ENCODE measurements around the gene ADD3. TPM values are rescaled to one million over a fixed set of nuclear protein-coding genes. Genes with fewer than 3 reads are reported as not detected.

The ADD3 gene
- total and polyA plus RNA-seq, 2 of the 13 experiments (the other 11 are each of a cell fraction or from before 2014, with no cell fraction given) = 44.7 to 57.5 TPM

DNA sequence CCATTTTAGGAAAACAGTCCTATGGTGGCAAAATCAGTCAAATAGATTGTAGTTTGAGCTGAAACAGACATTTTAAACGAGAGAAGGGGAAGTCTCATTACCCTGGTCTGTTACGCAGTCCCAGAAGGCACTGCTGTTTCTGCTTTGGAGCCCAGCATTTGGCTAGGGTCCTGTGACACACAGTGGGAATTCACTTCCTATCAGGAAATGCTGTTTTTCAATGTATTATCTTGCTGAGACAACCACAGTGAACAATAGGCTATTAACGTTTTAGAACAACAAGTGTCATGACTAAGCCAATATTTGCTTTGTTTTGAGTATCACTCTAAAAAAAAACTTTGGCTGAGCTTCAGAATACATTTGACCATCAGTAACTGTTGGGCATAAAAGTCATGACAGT is 74.1 kb downstream of the ADD3 start (continued):
- TF ChIP-seq, protein P1, sequence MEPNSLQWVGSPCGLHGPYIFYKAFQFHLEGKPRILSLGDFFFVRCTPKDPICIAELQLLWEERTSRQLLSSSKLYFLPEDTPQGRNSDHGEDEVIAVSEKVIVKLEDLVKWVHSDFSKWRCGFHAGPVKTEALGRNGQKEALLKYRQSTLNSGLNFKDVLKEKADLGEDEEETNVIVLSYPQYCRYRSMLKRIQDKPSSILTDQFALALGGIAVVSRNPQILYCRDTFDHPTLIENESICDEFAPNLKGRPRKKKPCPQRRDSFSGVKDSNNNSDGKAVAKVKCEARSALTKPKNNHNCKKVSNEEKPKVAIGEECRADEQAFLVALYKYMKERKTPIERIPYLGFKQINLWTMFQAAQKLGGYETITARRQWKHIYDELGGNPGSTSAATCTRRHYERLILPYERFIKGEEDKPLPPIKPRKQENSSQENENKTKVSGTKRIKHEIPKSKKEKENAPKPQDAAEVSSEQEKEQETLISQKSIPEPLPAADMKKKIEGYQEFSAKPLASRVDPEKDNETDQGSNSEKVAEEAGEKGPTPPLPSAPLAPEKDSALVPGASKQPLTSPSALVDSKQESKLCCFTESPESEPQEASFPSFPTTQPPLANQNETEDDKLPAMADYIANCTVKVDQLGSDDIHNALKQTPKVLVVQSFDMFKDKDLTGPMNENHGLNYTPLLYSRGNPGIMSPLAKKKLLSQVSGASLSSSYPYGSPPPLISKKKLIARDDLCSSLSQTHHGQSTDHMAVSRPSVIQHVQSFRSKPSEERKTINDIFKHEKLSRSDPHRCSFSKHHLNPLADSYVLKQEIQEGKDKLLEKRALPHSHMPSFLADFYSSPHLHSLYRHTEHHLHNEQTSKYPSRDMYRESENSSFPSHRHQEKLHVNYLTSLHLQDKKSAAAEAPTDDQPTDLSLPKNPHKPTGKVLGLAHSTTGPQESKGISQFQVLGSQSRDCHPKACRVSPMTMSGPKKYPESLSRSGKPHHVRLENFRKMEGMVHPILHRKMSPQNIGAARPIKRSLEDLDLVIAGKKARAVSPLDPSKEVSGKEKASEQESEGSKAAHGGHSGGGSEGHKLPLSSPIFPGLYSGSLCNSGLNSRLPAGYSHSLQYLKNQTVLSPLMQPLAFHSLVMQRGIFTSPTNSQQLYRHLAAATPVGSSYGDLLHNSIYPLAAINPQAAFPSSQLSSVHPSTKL (CRISPR knock-in tag; IDR thresholded peaks at IDR 0.05) = peak; percentile 61; the same call in 1 of the 2 replicates
- TF ChIP-seq BHLHE40 (IDR thresholded peaks at IDR 0.05; ENCODE audit: low read length) (no peak), SOX13 (IDR thresholded peaks at IDR 0.05) (peak; percentile 87), SOX13 (CRISPR knock-in tag; conservative IDR thresholded peaks at IDR 0.05 in 1 of 2, IDR thresholded peaks at IDR 0.05 in 1 of 2) (peak in 1 of 2 experiments; percentile 98; a peak in 2 of 4 replicates), NR2F6 (IDR thresholded peaks at IDR 0.05) (0 out of 2 replicates have a peak, but pooled peaks have one; percentile 12), NR2F6 (CRISPR knock-in tag; IDR thresholded peaks at IDR 0.05) (no peak), SOX5 (CRISPR knock-in tag; IDR thresholded peaks at IDR 0.05; ENCODE audit: borderline replicate concordance) (peak; percentile 97), NR3C1 (CRISPR knock-in tag; IDR thresholded peaks at IDR 0.05) (no peak)

DNA sequence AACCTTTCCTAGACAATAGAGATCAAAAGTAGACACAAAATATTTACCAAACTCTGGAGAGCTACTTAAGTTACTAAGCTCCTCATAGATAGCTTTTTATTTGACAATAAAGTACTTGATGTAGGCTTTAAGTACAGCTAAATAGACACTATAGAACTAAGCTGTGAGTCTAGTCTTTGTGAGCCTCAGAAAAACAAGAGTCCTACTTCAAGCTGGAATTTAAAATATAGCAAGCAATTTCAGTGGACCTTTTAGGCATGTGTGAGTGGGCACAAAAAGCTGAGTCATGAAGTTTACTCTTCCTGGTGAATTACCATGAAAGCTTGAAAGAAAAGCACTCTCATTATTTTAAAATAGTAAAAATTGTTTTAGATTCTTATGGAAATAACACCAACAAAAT is 76.1 kb downstream of the ADD3 start:
- H3K79me2 ChIP-seq (ENCODE audit: insufficient read depth, low read length) = peaks cover 9% of the 10 kb centered on the region
- H3K36me3 ChIP-seq (replicated peaks in 1 of 2; ENCODE audit: control insufficient read depth in 1 of 2, insufficient read depth in 2 of 2, low read length in 2 of 2) = no peaks in the 10 kb centered on the region
- no peak for DNase-seq (ENCODE audit: low spot score)
- no peak overlapping the region for H2AFZ ChIP-seq (ENCODE audit: low read length)
- no peak overlapping the region for H3K4me2 ChIP-seq (ENCODE audit: low read depth, low read length)
- H3K4me3 ChIP-seq (replicated peaks in 1 of 3; ENCODE audit: insufficient read depth in 1 of 3, low read depth in 2 of 3, low read length in 3 of 3) = no peak overlapping the region
- FAIRE-seq = no peak
- ChIA-PET POLR2A (interaction anchor here (1.2 kb wide), 1 partner anchor 76 kb away, joined by 3 read pairs; the partner anchor contains the start of gene ADD3), CTCF (ENCODE audit: low intra/inter-chr PET ratio, low total read pairs) (no interaction called here)
- in situ Hi-C loops (cut with HindIII; ENCODE audit: extremely low pct_ligation_motif_present, low pct_unique_long_range_greater_than_20kb) = no loop called here
- H3K27ac ChIP-seq (ENCODE audit: extremely low read length, insufficient read depth, low read length) = peak overlapping the region; percentile 10
- no peaks in the 10 kb centered on the region for H4K20me1 ChIP-seq (ENCODE audit: insufficient read depth, low read length)
- no peaks in the 10 kb centered on the region for H3K27me3 ChIP-seq (ENCODE audit: control insufficient read depth in 1 of 2, insufficient read depth in 2 of 2, low read length in 2 of 2)
- H3K9ac ChIP-seq (ENCODE audit: insufficient read depth, low read depth, low read length) = no peak overlapping the region
- H3K4me1 ChIP-seq (ENCODE audit: insufficient read depth, low read length) = peaks cover 43% of the 10 kb centered on the region
- intact Hi-C loops (cut with micrococcal nuclease; ENCODE audit: unreplicated experiment) = no loop called here
- no TSS peak for BruUV-seq (replicated peaks)
- no peaks in the 10 kb centered on the region for H3K9me3 ChIP-seq (ENCODE audit: low read length)
- no peak for ATAC-seq
- TF ChIP-seq, protein P2, sequence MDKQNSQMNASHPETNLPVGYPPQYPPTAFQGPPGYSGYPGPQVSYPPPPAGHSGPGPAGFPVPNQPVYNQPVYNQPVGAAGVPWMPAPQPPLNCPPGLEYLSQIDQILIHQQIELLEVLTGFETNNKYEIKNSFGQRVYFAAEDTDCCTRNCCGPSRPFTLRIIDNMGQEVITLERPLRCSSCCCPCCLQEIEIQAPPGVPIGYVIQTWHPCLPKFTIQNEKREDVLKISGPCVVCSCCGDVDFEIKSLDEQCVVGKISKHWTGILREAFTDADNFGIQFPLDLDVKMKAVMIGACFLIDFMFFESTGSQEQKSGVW (CRISPR knock-in tag; IDR thresholded peaks at IDR 0.05; ENCODE audit: borderline replicate concordance) = no peak
- no peak for TF ChIP-seq HMG20A (CRISPR knock-in tag; IDR thresholded peaks at IDR 0.05; ENCODE audit: borderline replicate concordance)
- TF ChIP-seq ZNF672 (CRISPR knock-in tag; IDR thresholded peaks at IDR 0.05) = no peak
- no peak for TF ChIP-seq NR2F1 (CRISPR knock-in tag; IDR thresholded peaks at IDR 0.05)
- peak; percentile 97 for TF ChIP-seq MAFF (IDR thresholded peaks at IDR 0.05; ENCODE audit: low read depth, low read length)
- TF ChIP-seq PHF8 (CRISPR knock-in tag; IDR thresholded peaks at IDR 0.05) = no peak
- peak; percentile 87 for TF ChIP-seq NFE2L2 (IDR thresholded peaks at IDR 0.05; ENCODE audit: low read length)
- no peak for TF ChIP-seq KAT2B (IDR thresholded peaks at IDR 0.05; ENCODE audit: borderline replicate concordance, low read depth, low read length)
- no peak for TF ChIP-seq RORA (CRISPR knock-in tag; IDR thresholded peaks at IDR 0.05)
- TF ChIP-seq ZNF235 (CRISPR knock-in tag; IDR thresholded peaks at IDR 0.05; ENCODE audit: borderline replicate concordance) = no peak
- no peak for TF ChIP-seq SOX5 (CRISPR knock-in tag; IDR thresholded peaks at IDR 0.05; ENCODE audit: borderline replicate concordance)
- TF ChIP-seq, protein P3, sequence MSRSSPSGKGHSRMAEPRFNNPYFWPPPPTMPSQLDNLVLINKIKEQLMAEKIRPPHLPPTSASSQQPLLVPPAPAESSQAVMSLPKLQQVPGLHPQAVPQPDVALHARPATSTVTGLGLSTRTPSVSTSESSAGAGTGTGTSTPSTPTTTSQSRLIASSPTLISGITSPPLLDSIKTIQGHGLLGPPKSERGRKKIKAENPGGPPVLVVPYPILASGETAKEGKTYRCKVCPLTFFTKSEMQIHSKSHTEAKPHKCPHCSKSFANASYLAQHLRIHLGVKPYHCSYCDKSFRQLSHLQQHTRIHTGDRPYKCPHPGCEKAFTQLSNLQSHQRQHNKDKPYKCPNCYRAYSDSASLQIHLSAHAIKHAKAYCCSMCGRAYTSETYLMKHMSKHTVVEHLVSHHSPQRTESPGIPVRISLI (CRISPR knock-in tag; IDR thresholded peaks at IDR 0.05; ENCODE audit: borderline replicate concordance) = no peak
- TF ChIP-seq NFE2L1 (CRISPR knock-in tag; IDR thresholded peaks at IDR 0.05; ENCODE audit: borderline replicate concordance) = no peak
- TF ChIP-seq KAT7 (CRISPR knock-in tag; IDR thresholded peaks at IDR 0.05; ENCODE audit: borderline replicate concordance) = no peak

All from HepG2 (cell line).